Ishikawa (cell line): Measurements from ENCODE around the gene MUC12.

Experiments
- CEBPB ChIP-seq: IDR thresholded peaks from 2 replicates; pipeline ENCODE4 v1.6.1; 2012
- CREB1 ChIP-seq: IDR thresholded peaks from 2 replicates; pipeline ENCODE4 v1.6.1; 2012; ENCODE audit warnings: low read depth
- EGR1 ChIP-seq: IDR thresholded peaks from 2 replicates; pipeline ENCODE4 v1.6.1; 2012
- EP300 ChIP-seq: IDR thresholded peaks from 2 replicates; pipeline ENCODE4 v1.6.1; 2012; ENCODE audit warnings: borderline replicate concordance
- FOXM1 ChIP-seq: IDR thresholded peaks from 2 replicates; pipeline ENCODE4 v1.6.1; 2012; ENCODE audit warnings: low read depth, borderline replicate concordance
- NFIC ChIP-seq: IDR thresholded peaks from 2 replicates; pipeline ENCODE4 v1.6.1; 2012
- RAD21 ChIP-seq: IDR thresholded peaks from 2 replicates; pipeline ENCODE4 v1.6.1; 2012; ENCODE audit warnings: low read depth
- REST ChIP-seq: IDR thresholded peaks from 2 replicates; pipeline ENCODE4 v1.6.1; 2012; ENCODE audit warnings: low read depth, mild to moderate bottlenecking
- TAF1 ChIP-seq: IDR thresholded peaks from 2 replicates; pipeline ENCODE4 v1.6.1; 2012; ENCODE audit warnings: low read depth, mild to moderate bottlenecking
- TCF12 ChIP-seq: IDR thresholded peaks from 2 replicates; pipeline ENCODE4 v1.6.1; 2012; ENCODE audit warnings: low read depth
- TEAD4 ChIP-seq: IDR thresholded peaks from 2 replicates; pipeline ENCODE4 v1.6.1; 2012
- USF1 ChIP-seq: IDR thresholded peaks from 2 replicates; pipeline ENCODE4 v1.6.1; 2012
- YY1 ChIP-seq: IDR thresholded peaks from 2 replicates; pipeline ENCODE4 v1.6.1; 2012; ENCODE audit warnings: low read depth
- ZBTB7A ChIP-seq: IDR thresholded peaks from 2 replicates; pipeline ENCODE4 v1.6.1; 2012; ENCODE audit warnings: low read depth

The MUC12 gene

GRCh38 chr7:100942045-100942774 lies 27.2 kb upstream of the MUC12 start:
- TF ChIP-seq CEBPB, result peak; percentile 90
- TF ChIP-seq RAD21, result no peak

DNA sequence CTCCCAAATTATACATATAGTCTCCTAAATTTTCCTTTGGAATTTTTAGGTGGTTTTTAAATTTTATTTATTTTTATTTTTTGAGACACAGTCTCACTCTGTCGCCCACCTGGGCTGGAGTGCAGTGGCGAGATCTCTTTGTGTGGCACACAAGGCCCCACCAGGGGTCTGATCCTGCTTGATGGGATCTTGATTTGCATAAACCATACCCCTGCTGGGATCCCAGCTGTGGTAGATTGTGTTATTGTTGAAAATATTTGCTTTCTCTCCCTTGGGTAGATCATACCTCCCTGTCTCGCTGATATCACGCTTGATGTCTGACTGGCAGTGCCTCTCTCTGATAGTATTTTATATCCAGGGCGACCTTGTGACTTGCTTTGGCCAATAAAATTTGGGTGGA lies 25.7 kb upstream of the MUC12 start:
- TF ChIP-seq TCF12 (no peak), CREB1 (no peak), EP300 (no peak), YY1 (no peak), TAF1 (no peak), TEAD4 (no peak)

DNA sequence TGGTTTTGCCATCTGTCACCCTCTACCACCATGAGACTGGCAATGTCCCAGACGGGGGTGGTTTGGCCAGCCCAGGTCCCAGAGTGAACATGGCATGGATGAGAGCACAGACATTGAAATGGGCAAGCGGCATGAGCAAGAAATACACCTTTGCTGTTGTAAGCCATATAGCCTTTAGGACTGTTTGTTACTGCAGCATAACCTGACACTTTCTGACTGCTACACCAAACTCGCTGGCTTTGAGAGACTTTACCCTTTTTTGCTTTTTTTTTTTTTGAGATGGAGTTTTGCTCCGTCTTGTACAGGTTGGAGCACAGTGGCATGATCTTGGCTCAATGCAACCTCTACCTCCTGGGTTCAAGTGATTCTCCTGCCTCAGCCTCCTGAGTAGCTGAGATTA lies 25.2 kb upstream of the MUC12 start:
- TF ChIP-seq EGR1 (no peak), RAD21 (no peak), USF1 (no peak), YY1 (no peak), ZBTB7A (no peak)

- TF ChIP-seq TAF1 (no peak), TCF12 (no peak), YY1 (no peak), CEBPB (no peak), EP300 (no peak), FOXM1 (no peak), ZBTB7A (no peak), CREB1 (no peak), EGR1 (no peak), RAD21 (no peak), NFIC (no peak), USF1 (no peak), REST (no peak)
Measured at GRCh38 chr7:100946111-100946510, 23.3 kb upstream of the MUC12 start.

DNA sequence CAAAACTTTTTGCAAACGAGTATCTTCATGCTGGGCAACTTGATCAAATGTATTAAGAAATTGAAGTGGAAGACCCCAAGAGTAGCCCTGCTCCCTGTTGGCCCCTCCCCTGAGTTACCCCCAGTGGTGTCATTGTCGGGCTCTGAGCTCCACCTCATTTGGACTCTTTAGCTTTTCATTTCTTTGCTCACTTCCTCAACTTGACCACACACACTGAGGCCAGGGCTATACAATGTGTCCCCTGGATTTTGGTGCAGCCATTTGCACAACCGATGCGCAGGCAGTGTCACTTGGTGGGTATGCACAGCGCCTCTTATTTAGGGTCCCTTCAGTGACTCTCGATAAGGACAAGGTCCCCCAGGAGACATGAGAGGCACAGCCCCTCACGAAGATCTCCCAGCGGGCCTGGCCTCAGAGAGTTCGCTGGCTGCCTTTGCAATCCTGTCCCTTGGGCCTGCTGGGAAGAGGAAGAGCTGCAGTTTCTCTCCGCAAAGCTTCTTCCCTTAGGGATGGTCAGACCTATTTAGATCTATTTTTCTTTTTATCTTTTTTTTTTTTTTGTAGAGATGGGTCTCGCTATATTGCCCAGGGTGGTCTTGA lies 22.5 kb upstream of the MUC12 start:
- no peak for TF ChIP-seq TEAD4
- no peak for TF ChIP-seq CREB1
- TF ChIP-seq EP300, result no peak
- TF ChIP-seq USF1, result no peak

- no peak for TF ChIP-seq TEAD4
- no peak for TF ChIP-seq NFIC
- TF ChIP-seq CEBPB, result no peak
- TF ChIP-seq CREB1, result no peak
- TF ChIP-seq ZBTB7A, result no peak
- TF ChIP-seq FOXM1, result no peak
- TF ChIP-seq TAF1, result no peak
- no peak for TF ChIP-seq YY1
- TF ChIP-seq USF1, result no peak
- no peak for TF ChIP-seq EP300
- TF ChIP-seq REST, result no peak
- TF ChIP-seq TCF12, result no peak
Measured at GRCh38 chr7:100947792-100948191, 21.6 kb upstream of the MUC12 start.
